IMR-90 (cell line): ENCODE data around the gene EIF4G3. TPM values are rescaled to one million over a fixed set of nuclear protein-coding genes. Genes with fewer than 3 reads are reported as not detected.

Experiments used
- ATAC-seq: fragments of 200-7000 bp; cut with Tn5 transposase; 2 replicates; pipeline ENCODE4 v1.9.1; 2020; ENCODE audit warnings: low read depth, mild to moderate bottlenecking, moderate library complexity
- BruUV-seq: library from RNA; stranded (reverse); fragments of 400-500 nt; replicated peaks from 2 replicates; lab custom pipeline; 2021; lab: Mats Ljungman, UMichigan
- CTCF ChIA-PET: fragments of 300-600 bp; formaldehyde crosslinking; extraction: SDS; loops from one replicate; lab custom pipeline; 2021; ENCODE audit warnings: antibody characterized with exemption; lab: Yijun Ruan, JAX
- POLR2A ChIA-PET: fragments of 300-600 bp; sonication (Branson Sonifier 250); formaldehyde crosslinking; loops from one replicate; lab custom pipeline; 2022; ENCODE audit warnings: antibody characterized with exemption; ENCODE audit not compliant: unreplicated experiment; lab: Charles Lee
- DNase-seq: peaks from one replicate; pipeline ENCODE4 v3.0.0; 2013
- H2AFZ ChIP-seq: replicated peaks from 2 replicates; pipeline ENCODE3; 2013; ENCODE audit warnings: low read length, mild to moderate bottlenecking; ENCODE audit not compliant: poor library complexity
- H2AK5ac ChIP-seq: 2 replicates; pipeline ENCODE4 v1.6.1; 2013; ENCODE audit warnings: low read depth, low read length, inconsistent platforms
- H2AK9ac ChIP-seq: replicated peaks from 2 replicates; pipeline ENCODE3; 2013; ENCODE audit warnings: mild to moderate bottlenecking, low read depth, low read length, moderate library complexity; ENCODE audit not compliant: poor library complexity
- H2BK120ac ChIP-seq: 2 replicates; pipeline ENCODE4 v1.6.1; 2013; ENCODE audit warnings: low read depth, low read length, inconsistent platforms
- H2BK15ac ChIP-seq: 3 replicates; pipeline ENCODE4 v1.6.1; 2013; ENCODE audit warnings: low read depth, low read length, inconsistent platforms
- H2BK20ac ChIP-seq: 2 replicates; pipeline ENCODE4 v1.6.1; 2013; ENCODE audit warnings: low read depth, mild to moderate bottlenecking, inconsistent platforms, low read length, moderate library complexity
- H2BK5ac ChIP-seq: 2 replicates; pipeline ENCODE4 v1.6.1; 2013; ENCODE audit warnings: mild to moderate bottlenecking, low read depth, low read length, inconsistent platforms; ENCODE audit not compliant: poor library complexity, severe bottlenecking
- H3K14ac ChIP-seq: replicated peaks from 2 replicates; pipeline ENCODE4 v1.6.1; 2013; ENCODE audit warnings: low read depth, low read length, inconsistent platforms
- H3K18ac ChIP-seq: 2 replicates; pipeline ENCODE4 v1.6.1; 2013; ENCODE audit warnings: low read depth, low read length, control low read depth
- H3K23ac ChIP-seq: 2 replicates; pipeline ENCODE4 v1.6.1; 2013; ENCODE audit warnings: low read depth, low read length, inconsistent platforms
- H3K27ac ChIP-seq: 2 replicates; pipeline ENCODE4 v1.5.1; 2013; ENCODE audit warnings: mild to moderate bottlenecking, control low read depth, low read length; ENCODE audit not compliant: insufficient read depth
- H3K27me3 ChIP-seq: 2 replicates; pipeline ENCODE4 v1.6.1; 2013; ENCODE audit warnings: low read length; ENCODE audit not compliant: control insufficient read depth, insufficient read depth
- H3K36me3 ChIP-seq: 2 replicates; pipeline ENCODE4 v1.6.1; 2013; ENCODE audit warnings: low read length, mixed read lengths; ENCODE audit not compliant: control insufficient read depth, insufficient read depth
- H3K4ac ChIP-seq: 2 replicates; pipeline ENCODE4 v1.6.1; 2013; ENCODE audit warnings: low read depth, low read length, inconsistent platforms
- H3K4me1 ChIP-seq: 2 replicates; pipeline ENCODE4 v1.6.1; 2013; ENCODE audit warnings: low read length, mixed read lengths; ENCODE audit not compliant: control insufficient read depth, insufficient read depth
- H3K4me2 ChIP-seq: 2 replicates; pipeline ENCODE4 v1.6.1; 2013; ENCODE audit warnings: low read depth, mild to moderate bottlenecking, control low read depth, low read length, moderate library complexity
- H3K4me3 ChIP-seq: 2 replicates; pipeline ENCODE4 v1.5.1; 2013; ENCODE audit warnings: low read depth, mild to moderate bottlenecking, control low read depth, low read length, moderate library complexity; ENCODE audit not compliant: insufficient read depth
- H3K56ac ChIP-seq: 2 replicates; pipeline ENCODE4 v1.6.1; 2013; ENCODE audit warnings: low read length, inconsistent platforms; ENCODE audit not compliant: insufficient read depth; ENCODE audit errors: extremely low read depth
- H3K79me1 ChIP-seq, 2 experiments: 2 replicates each; pipeline ENCODE4 v1.6.1; 2013; ENCODE audit warnings: low read length in 2 of 2, inconsistent platforms in 1 of 2, low read depth in 1 of 2
- H3K9ac ChIP-seq: 2 replicates; pipeline ENCODE4 v1.6.1; 2013; ENCODE audit warnings: low read depth, low read length, control low read depth
- H3K9me1 ChIP-seq: 2 replicates; pipeline ENCODE4 v1.6.1; 2013; ENCODE audit warnings: low read length, inconsistent platforms; ENCODE audit not compliant: insufficient read depth
- H3K9me3 ChIP-seq: 2 replicates; pipeline ENCODE4 v1.6.1; 2013; ENCODE audit warnings: low read length; ENCODE audit not compliant: control insufficient read depth, insufficient read depth
- H4K20me1 ChIP-seq: 2 replicates; pipeline ENCODE4 v1.6.1; 2013; ENCODE audit warnings: low read length, inconsistent platforms; ENCODE audit not compliant: insufficient read depth
- H4K5ac ChIP-seq: 2 replicates; pipeline ENCODE4 v1.6.1; 2013; ENCODE audit warnings: mild to moderate bottlenecking, low read depth, low read length, control low read depth
- H4K8ac ChIP-seq, 2 experiments: 2 replicates each; pipeline ENCODE4 v1.6.1; 2013; ENCODE audit warnings: low read depth in 2 of 2, low read length in 2 of 2, control low read depth in 1 of 2, inconsistent platforms in 1 of 2
- H4K91ac ChIP-seq: 2 replicates; pipeline ENCODE4 v1.6.1; 2013; ENCODE audit warnings: low read depth, low read length, inconsistent platforms; ENCODE audit not compliant: insufficient read depth
- BHLHE40 ChIP-seq: fragments of 150-350 bp; IDR thresholded peaks from 2 replicates; pipeline ENCODE4 v1.6.1; 2016; ENCODE audit warnings: mild to moderate bottlenecking, low read depth, low read length
- CEBPB ChIP-seq: IDR thresholded peaks from 2 replicates; pipeline ENCODE4 v1.6.1; 2012; ENCODE audit warnings: low read depth, low read length, improper control_type of control experiment
- CHD1 ChIP-seq: IDR thresholded peaks from 2 replicates; pipeline ENCODE4 v1.6.1; 2012; ENCODE audit warnings: low read depth, low read length, improper control_type of control experiment
- ELK1 ChIP-seq: fragments of 150-350 bp; IDR thresholded peaks from 2 replicates; pipeline ENCODE4 v1.6.1; 2016; ENCODE audit warnings: low read depth, mild to moderate bottlenecking, low read length, moderate library complexity, borderline replicate concordance
- FOS ChIP-seq: fragments of 150-350 bp; IDR thresholded peaks from 2 replicates; pipeline ENCODE4 v1.6.1; 2016; ENCODE audit warnings: low read depth, low read length
- MAZ ChIP-seq: IDR thresholded peaks from 2 replicates; pipeline ENCODE4 v1.6.1; 2012; ENCODE audit warnings: low read depth, mild to moderate bottlenecking, low read length, improper control_type of control experiment, moderate library complexity, borderline replicate concordance
- MXI1 ChIP-seq: IDR thresholded peaks from 2 replicates; pipeline ENCODE4 v1.6.1; 2012; ENCODE audit warnings: low read depth, mild to moderate bottlenecking, low read length, moderate library complexity, borderline replicate concordance
- POLR2A ChIP-seq: IDR thresholded peaks from 2 replicates; pipeline ENCODE4 v1.6.1; 2012; ENCODE audit warnings: mild to moderate bottlenecking, low read depth, low read length
- RAD21 ChIP-seq: IDR thresholded peaks from 2 replicates; pipeline ENCODE4 v1.6.1; 2012; ENCODE audit warnings: low read length, improper control_type of control experiment
- SMC3 ChIP-seq: fragments of 150-350 bp; IDR thresholded peaks from 2 replicates; pipeline ENCODE4 v1.6.1; 2016; ENCODE audit warnings: low read depth, mild to moderate bottlenecking, antibody characterized with exemption, low read length, moderate library complexity
- USF2 ChIP-seq: fragments of 150-350 bp; IDR thresholded peaks from 2 replicates; pipeline ENCODE4 v1.6.1; 2017; ENCODE audit warnings: mild to moderate bottlenecking, antibody characterized with exemption, low read length, low read depth
- WGBS, 2 experiments: methylation state at CpG; one replicate each; pipeline versions ENCODE4 v1.1.5 to v1.1.7; 2013; ENCODE audit warnings: missing lambda C conversion rate in 2 of 2; ENCODE audit not compliant: insufficient read length in 1 of 2; ENCODE audit errors: extremely low coverage in 2 of 2; 5-methylcytosine and 5-hydroxymethylcytosine counted together
- dilution Hi-C: fragments of 300-500 bp; cut with HindIII; formaldehyde crosslinking; loops from one replicate; pipeline ENCODE4 v1.14.3; 2018; ENCODE audit warnings: low sequenced_read_pairs; ENCODE audit not compliant: unreplicated experiment
- in situ Hi-C: fragments of 300-500 bp; cut with MboI; formaldehyde crosslinking; loops from 3 replicates; pipeline ENCODE4 v1.14.3; 2019; ENCODE audit warnings: low sequenced_read_pairs, inconsistent platforms, mixed read lengths
- intact Hi-C: fragments of 100-400 bp; cut with micrococcal nuclease; formaldehyde crosslinking; loops from 2 replicates; pipeline ENCODE4 v1.10.0; 2022
- polyA plus RNA-seq, 3 experiments: library from polyadenylated mRNA; depleted of rRNA; stranded (reverse); fragments of >200 nt; gene quantifications; 2 replicates each; pipeline ENCODE4 v1.2.3, GENCODE V29; 2012; ENCODE audit warnings: low replicate concordance in 1 of 3
- total RNA-seq: library from RNA; depleted of rRNA; stranded (reverse); fragments of >200 nt; gene quantifications from 2 replicates; pipeline ENCODE4 v1.2.3, GENCODE V29; 2012
- TF ChIP-seq, protein P1 (sequence below): conservative IDR thresholded peaks from 2 replicates; pipeline ENCODE4 v1.5.1; 2012; ENCODE audit warnings: mild to moderate bottlenecking, low read depth, low read length, improper control_type of control experiment

EIF4G3 gene
- total and polyA plus RNA-seq, 2 of the 4 experiments (the other 2 are of a cell fraction), result 25.8 to 49.2 TPM

- Histone ChIP-seq H3K4me2 (peak overlapping the region; percentile 84), H3K14ac (peak overlapping the region; percentile 98), H2BK15ac (peak overlapping the region; percentile 27; the same call in 1 of the 3 replicates), H2AK9ac (peak overlapping the region; percentile 92), H4K8ac (peak overlapping the region; percentile 32 to 75; a peak in 3 of 4 replicates), H3K27ac (peak overlapping the region; percentile 92), H2BK20ac (no peak overlapping the region), H3K36me3 (no peaks in the 10 kb centered on the region), H2BK5ac (peak overlapping the region; percentile 82), H3K79me1 (peaks cover 3 to 25% of the 10 kb centered on the region in 2 experiments; a peak in 3 of 4 replicates), H3K4me1 (peaks cover 2% of the 10 kb centered on the region; the same call in 1 of the 2 replicates), H3K18ac (peak overlapping the region; percentile 45; the same call in 1 of the 2 replicates), H4K5ac (no peak overlapping the region), H4K91ac (peak overlapping the region; percentile 78), H3K27me3 (no peaks in the 10 kb centered on the region), H3K9me3 (no peaks in the 10 kb centered on the region), H3K9ac (peak overlapping the region; percentile 76), H3K23ac (peak overlapping the region; percentile 94), H3K9me1 (peaks cover 11% of the 10 kb centered on the region; the same call in 1 of the 2 replicates), H3K56ac (peak overlapping the region; percentile 85), H3K4ac (peak overlapping the region; percentile 95), H2AK5ac (peak overlapping the region; percentile 51), H4K20me1 (peaks cover 48% of the 10 kb centered on the region), H3K4me3 (peak overlapping the region; percentile 85), H2AFZ (peak overlapping the region; percentile 91), H2BK120ac (peak overlapping the region; percentile 24; the same call in 1 of the 2 replicates)
- CTCF ChIA-PET, result interaction anchor here (1.6 kb wide), 1 partner anchor 90 kb away, joined by 4 read pairs; no protein-coding TSS in a partner anchor
- POLR2A ChIA-PET, result interaction anchor here (0.6 to 0.9 kb wide), 4 partner anchors 56 to 388 kb away, joined by 3 to 6 read pairs (median 3); no protein-coding TSS in a partner anchor
- TF ChIP-seq MAZ (peak; percentile 75), MXI1 (peak; percentile 65; the same call in 1 of the 2 replicates), CEBPB (no peak), FOS (peak; percentile 9; the same call in 1 of the 2 replicates), BHLHE40 (no peak), RAD21 (peak; percentile 1; the same call in 1 of the 2 replicates), SMC3 (no peak), CHD1 (no peak), USF2 (no peak), POLR2A (no peak; the same call in none of the 2 replicates), ELK1 (no peak)
- TF ChIP-seq, protein P1, sequence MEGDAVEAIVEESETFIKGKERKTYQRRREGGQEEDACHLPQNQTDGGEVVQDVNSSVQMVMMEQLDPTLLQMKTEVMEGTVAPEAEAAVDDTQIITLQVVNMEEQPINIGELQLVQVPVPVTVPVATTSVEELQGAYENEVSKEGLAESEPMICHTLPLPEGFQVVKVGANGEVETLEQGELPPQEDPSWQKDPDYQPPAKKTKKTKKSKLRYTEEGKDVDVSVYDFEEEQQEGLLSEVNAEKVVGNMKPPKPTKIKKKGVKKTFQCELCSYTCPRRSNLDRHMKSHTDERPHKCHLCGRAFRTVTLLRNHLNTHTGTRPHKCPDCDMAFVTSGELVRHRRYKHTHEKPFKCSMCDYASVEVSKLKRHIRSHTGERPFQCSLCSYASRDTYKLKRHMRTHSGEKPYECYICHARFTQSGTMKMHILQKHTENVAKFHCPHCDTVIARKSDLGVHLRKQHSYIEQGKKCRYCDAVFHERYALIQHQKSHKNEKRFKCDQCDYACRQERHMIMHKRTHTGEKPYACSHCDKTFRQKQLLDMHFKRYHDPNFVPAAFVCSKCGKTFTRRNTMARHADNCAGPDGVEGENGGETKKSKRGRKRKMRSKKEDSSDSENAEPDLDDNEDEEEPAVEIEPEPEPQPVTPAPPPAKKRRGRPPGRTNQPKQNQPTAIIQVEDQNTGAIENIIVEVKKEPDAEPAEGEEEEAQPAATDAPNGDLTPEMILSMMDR, result 0 out of 2 replicates have a peak, but pooled peaks have one; percentile 0
- ATAC-seq, result peak; percentile 87
- dilution Hi-C loops, result no loop called here
- peak; percentile 92 for DNase-seq
- 1% methylated on average over 28 of the region's 102 CpGs; no CpG with 5 or more reads in 1 of the 2 experiments for WGBS, 2 experiments
- in situ Hi-C loops, result loop anchor here (10.0 kb wide), 1 partner anchor 408 kb away; no protein-coding TSS in a partner anchor
- no TSS peak for BruUV-seq
- intact Hi-C loops, result loop anchor here (1.0 to 10.0 kb wide), 3 partner anchors 90 to 390 kb away; partner anchors contain the start of gene EIF4G3
Observed at GRCh38 chr1:20786253-20787028, 390.3 kb downstream of the EIF4G3 start.
